NCI-H1092 treated with DMSO at 0.1 percent for 48 hours (cell line): Measurements from ENCODE around the gene RTEL1.
"Not testable (repeated sequence)": the region's sequence is repeated elsewhere in the genome, so short reads cannot be mapped to it uniquely, and the experiment has no call there.

ENCODE experiments used
- DNase-seq: peaks from one replicate; lab custom pipeline; 2025; lab: John Stamatoyannopoulos, UW

RTEL1 gene

DNA sequence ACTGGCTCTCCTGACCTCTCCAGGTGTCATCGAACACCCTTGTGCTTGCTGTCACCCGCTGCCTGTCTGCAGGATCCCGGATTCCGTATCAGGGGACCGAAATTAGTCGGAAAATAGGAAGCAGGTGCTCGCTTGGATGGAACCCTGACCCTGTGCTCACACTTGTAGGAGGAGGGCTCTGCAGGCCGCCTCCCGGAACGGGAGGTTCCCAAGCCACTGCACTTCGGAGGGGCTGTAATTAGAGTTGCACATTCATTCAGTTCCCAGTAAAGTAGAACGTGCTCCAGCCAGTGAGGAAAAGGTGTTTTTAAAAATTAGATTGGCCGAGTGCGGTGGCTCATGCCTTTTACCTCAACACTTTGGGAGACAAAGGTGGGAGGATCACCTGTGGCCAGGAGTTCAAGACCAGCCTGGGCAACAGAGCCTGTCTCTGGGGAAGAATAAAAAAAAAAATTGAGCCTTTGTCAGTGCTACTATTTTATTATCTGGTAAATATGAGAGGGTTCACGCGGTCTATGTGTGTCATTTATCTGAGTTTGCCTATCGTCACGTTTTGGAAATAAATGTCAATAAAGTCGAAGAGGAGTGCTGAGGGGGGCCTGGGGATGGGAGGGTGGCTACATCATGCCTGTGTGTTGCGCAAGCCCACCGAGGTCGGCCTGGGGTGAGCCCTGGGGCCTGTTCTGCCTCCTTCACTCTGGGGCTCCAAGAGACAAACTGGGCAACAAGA lies 29.7 kb upstream of the RTEL1 start:
- peak; percentile 77 for DNase-seq

DNA sequence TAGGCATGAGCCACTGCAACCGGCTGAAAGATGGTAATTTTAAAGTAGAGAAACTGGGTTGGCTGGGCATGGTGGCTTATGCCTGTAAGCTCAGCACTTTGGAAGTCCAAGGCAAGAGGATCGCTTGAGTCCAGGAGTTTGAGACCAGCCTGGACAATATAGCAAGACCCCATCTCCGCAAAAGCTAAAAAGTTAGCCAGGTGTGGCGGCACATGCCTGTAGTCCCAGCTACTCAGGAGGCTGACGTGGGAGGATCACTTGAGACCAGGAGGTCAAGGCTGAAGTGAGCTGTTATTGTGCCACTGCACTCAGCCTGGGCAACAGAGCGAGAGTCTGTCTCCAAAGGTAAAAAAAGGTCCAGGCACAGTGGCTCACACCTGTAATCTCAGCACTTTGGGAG lies 27.2 kb upstream of the RTEL1 start:
- DNase-seq = not testable (repeated sequence)

DNA sequence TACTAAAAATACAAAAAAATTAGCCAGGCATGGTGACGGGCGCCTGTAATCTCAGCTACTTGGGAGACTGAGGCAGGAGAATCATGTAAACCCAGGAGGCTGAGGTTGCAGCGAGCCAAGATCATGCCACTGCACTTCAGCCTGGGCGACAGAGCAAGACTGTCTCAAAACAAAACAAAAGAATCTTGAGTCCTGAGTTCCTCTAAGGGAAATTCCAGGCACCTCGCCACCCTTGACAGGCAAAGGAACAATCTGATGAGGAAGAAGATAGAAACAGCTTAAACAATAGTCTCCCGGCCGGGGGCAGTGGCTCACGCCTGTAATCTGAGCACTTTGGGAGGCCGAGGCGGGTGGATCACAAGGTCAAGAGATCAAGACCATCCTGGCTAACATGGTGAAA lies 26.7 kb upstream of the RTEL1 start:
- not testable (repeated sequence) for DNase-seq

DNA sequence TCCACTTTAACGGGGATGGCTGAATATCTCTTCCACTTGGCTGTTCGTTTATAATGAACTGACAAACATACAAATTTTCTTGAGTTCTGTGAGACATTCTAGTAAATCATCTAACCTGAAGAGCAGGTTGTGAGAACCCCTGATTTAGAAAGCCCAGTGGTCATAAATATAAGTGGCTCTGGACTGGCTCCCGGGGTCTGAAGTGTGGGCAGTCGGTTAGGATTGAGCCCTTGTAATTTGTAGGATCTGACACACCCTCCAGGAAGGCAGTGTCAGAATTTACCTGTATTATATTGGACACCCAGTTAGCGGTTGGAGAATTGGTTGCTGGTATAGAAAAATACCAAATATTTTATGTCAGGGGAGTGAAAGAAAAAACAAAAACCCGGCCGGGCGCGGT lies 24.4 kb upstream of the RTEL1 start:
- no peak for DNase-seq

DNA sequence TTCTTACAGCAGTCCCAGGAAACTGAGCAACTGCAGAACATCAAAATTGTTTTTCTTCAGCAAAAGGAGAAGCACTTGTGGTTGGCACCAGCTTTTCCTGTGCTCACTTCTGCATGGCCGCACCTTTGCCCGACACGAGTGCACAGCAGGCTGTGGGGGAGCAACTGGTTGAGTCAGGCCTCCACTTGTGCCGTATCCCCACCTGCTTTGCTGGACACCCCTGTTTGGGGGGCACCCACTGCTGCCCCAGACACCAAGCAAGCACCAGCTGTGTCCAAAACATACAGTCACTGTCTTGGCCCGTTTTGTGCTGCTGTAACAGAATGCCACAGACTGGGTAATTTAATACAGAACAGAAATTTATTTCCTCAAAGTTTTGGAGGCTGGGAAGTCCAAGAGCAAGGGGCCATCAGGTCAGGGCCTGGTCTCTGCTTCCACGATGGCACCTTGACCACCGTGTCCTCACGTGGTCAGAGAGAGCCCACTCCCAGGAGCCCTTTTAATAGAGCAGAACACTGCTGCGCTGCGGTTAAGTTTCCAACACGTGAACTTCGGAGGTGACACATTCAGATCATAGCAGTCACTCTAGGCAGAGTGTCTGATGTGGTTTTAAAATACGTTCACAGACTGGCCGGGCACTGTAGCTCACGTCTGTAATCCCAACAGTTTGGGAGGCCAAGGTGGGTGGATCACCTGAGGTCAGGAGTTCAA lies 22.5 kb upstream of the RTEL1 start:
- DNase-seq = no peak

DNA sequence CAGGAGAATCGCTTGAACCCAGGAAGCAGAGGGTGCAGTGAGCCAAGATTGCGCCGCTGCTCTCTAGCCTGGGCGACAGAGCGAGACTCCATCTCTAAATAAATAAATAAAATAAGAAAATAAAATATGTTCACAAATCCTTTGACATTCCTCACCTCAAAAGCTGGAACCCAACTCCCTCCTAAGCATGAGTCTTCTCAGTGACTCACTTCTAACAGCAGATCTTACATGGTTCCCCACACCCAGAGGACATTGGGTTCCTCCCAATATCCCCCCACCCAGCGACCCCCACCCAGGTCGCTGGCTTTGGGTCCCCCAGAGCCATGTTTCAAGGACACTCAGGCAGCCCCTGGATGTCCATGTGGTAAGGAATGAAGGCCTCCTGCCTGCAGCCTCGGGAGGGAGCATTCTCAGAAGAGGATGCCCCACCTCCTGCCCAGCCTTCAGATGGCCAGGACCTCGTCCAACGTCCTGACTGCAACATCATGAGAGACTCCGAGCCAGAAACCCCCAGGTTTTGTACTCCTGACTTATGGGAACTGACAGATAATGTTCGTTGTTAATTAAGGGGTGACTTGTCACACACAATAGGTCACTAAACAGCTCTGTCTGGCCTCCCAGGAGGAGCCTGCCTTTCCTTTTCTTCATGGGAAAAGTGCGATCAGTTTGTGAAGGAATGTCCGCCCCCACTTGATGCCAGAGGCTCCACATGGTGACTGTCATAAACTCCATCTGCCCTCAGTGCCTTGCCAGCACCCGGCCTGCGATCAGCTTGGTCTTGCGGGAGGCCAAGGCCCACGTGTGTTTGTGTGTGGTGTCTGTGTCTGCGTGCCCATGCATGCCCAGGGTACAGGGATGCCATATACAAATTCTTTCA lies 21.1 kb upstream of the RTEL1 start:
- DNase-seq = no peak

DNA sequence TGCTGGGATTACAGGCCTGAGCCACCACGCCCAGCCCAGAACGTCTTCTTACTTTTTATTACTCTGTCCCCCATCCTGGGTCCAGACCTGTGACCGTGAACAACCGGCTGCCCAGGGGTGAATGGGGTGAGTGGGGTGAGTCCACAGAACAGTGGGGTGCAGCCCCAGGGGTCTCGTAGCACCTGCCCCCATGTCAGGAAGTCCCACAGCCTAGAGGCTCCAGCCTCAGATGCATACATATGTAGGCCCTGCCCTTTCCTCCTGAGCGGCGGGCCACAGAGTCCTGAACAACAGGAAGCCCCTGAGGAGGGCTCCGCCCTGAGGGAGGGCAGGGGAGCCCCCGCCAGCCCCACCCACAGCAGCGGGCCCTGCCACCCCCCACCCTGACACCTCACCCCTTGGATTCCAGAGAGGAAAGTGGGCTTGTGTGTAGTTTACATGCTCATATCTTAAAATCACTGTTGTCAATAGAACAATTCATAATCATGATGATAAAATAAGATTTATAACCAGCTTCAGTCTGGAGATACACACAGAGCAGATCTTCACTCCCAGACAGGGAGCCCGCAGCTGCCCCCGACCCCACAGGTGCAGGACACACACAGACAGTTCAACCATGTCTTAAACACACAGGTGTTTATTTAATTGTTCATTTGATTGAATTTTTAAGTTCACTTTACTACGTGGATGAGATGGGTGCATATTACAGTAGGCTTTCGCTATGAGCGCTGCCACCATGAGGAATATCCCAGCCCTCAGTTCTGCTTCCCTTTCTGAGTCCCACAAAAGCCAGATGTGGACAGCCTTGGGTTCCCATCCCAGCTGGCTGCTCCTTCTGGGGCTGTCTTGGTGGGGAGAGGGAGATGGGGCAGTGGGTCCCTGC lies 18.8 kb upstream of the RTEL1 start:
- DNase-seq = no peak

DNA sequence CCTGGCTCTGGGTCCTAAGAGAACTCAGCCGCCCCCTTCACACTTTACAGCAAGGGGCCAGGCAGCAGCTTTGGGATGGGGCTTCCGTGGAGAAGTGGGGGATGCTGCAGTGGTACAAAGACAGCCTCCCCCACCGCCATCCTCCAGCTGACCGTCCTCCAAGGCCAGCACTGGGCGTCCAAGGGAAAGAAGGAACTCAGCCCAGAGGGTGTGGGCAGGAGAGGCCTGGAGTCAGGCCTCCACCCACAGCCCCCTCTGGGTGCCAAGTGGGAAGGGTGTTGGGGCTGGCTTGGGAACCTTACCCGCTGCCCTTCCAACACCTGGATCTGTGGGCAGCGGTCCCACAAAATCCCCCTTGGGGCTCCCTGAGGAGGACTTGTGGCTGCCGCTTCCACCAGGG lies 18.0 kb upstream of the RTEL1 start:
- no peak for DNase-seq

DNA sequence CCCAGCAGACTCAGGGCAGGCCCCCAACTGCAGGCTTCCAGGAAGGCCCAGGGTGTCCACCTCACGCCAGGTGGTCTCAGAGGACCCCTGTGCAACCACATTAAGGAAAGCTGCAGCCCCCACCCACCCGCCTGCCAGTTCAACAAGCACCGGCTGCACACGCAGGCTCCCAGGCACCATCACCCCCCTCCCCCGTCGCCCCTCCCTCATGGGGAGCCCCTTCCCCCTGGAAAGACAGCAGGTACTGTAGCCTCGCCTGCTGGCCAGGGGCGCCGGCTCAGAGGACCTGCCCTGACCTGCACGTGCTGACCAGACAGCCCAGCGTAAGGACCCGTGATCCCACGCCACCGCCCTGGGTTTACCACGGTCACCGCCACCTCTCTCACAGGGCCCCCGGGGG lies 17.4 kb upstream of the RTEL1 start:
- not testable (repeated sequence) for DNase-seq

DNA sequence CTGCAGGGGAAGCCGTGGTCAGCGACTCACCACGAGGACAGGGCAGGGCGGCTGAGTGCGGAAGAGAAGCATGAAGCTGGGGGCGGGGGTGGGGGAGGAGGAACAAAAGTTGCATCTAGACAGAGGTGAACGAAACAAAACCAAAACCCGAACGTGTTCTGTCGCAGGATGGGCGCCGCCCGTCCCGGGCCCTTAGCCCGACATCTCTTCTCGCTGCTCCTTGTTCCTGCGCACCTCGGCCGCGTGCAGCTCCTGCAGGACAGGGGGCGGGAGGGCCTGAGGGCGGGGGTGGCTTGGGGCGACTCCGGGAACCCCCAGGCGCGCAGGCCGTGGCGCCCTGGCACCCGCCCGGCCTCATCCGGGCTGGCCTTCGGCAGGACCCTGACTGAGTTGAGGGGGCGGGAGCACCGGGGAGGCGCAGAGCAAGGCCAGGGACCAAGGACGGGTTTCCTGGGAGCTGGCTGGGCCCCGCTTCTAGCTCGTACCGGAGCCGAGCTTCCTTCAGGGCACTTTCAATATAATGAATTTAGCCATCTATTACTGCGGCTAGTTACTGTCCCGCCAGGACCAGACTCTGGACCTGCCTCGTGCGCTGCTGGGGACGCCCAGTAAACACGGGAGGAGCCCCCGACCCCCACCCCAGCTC lies 16.8 kb upstream of the RTEL1 start:
- DNase-seq = no peak

DNA sequence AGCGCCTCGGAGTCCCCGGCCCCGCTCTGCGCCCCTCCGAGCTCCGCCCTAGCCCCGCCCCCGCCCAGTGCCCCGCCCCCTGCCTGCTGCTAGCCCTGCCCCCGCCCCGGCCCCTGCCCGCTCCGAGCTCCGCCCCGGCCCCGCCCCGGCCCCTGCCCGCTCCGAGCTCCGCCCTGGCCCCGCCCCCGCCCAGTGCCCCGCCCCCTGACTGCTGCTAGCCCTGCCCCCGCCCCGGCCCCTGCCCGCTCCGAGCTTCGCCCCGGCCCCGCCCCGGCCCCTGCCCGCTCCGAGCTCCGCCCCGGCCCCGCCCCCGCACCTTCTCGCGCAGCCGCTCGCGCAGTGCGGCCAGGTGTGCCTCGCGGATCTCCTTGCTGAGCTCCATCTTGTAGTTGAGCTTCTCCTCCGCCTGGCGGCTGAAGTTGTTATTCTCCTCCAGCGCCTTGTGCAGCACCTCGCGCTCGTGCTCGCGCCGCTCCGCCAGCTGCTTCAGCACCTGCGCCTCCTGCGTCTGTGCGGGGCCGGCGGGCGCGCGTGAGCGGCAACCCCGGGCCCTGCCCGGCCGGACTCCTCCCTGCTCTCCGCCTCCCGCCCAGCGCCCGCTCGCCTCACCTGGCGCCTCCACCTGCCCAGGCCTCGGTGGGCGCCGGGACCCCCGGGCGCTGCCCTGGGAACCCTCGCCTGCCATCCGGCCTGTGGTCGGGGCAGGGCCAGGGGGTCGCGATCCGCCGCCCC lies 16.2 kb upstream of the RTEL1 start:
- peak; percentile 76 for DNase-seq

DNA sequence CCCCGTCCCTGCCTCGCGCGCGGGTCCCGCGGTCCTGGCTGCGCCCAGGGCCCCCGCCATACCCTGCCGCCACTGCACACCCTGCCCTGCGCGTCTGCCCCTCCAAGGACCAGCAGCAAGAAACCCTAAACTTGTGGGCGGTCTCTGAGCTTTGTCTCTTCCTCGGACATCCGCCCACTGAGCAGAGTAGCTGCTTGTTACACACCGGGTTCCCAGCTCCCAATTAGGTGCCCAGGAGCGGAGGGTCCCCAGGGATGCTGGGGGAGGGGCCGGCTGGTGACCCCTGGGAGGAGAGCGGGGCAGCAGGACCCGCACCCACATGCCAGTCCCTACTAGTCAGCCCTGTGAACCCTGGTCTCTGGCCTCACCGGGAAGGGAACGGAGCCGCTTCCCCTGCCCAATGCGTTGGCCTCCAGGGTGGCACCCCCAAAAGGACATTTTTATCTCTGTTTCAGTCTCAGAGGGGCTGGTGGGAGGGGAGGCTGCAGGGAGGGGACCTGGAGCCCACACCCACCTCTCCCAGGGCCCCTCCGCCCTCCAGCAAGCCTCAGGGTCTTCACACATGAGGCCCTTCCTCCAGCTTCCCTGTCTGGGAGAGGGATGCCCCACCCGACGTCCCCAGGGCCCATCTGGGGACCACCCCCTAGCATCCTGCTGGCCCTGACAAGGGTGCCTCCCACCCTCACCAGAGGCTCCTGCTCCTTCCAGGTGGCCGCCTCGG lies 15.4 kb upstream of the RTEL1 start:
- no peak for DNase-seq

DNA sequence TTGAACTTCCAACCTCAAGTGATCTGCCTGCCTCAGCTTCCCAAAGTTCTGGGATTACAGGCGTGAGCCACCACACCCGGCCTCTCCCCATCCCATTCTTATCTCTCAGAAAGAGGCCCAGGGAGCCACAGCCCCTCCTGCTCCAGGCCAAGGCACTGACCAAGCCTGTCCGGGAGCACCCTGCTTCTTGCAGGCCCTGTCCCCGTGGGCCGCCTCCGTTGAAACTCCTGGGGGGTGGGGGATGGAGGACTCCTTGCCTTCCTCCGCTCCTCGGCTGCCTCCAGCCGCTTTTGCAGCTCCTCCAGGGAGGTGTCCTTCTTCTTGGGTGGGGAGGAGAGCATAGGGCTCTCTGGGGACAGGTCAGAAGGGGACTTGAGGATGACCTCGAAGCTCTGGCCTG lies 14.6 kb upstream of the RTEL1 start:
- DNase-seq = no peak

DNA sequence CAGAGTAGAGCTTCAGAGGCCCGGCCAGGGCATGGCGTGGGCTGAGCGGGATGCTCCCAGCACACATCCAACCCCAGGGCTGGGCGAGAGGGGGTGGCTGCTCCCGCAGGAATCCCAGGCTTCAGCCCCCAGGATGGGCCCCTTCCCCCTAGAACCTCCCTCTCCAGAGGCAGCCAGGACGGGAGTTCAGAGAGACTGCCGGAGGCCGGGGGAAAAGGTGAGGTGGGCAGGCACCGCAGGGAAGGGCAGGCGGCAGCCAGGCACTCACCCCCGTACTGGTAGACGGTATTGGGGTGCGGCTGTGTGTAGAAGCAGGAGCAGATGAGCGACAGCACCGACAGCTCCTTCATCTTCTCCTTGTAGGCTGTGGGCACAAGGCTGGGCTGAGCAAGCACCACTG lies 14.2 kb upstream of the RTEL1 start:
- no peak for DNase-seq

DNA sequence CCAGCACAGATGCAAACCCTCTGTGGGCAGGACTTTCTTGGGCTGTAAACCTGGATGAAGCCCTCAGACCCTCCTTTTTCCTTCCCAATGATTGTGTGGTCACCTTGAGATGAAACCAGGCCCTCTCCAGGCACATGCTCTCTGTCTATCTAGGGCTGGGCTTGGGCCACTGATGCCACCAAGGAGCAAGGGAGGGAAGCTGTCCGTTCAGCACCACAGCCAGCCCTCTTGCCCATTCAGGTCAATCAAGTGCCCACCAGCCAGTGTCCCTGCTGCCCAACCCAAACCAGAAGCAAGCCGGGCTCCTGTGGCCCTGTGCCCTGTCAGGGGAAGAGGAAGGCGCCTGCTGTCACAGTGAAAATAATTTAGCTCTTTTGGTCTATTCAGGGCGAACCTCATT lies 12.9 kb upstream of the RTEL1 start:
- no peak for DNase-seq

DNA sequence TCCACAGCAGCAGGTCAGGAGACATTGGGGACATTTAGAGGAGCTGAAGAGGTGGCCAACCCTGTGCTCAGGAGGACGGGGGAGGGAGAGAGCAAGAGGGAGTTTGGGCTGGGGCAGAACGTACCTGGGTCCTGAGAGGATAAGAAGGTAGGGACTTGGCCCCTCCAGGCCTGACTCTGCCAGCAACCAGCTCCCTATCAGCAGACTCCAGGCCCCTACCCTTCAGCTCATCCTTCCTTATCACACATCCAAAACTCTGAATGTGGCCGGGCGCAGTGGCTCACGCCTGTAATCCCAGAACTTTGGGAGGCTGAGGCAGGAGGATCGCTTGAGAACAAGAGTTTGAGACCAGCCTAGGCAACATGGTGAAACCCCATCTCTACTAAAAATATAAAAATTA lies 9.9 kb upstream of the RTEL1 start:
- DNase-seq = no peak

DNA sequence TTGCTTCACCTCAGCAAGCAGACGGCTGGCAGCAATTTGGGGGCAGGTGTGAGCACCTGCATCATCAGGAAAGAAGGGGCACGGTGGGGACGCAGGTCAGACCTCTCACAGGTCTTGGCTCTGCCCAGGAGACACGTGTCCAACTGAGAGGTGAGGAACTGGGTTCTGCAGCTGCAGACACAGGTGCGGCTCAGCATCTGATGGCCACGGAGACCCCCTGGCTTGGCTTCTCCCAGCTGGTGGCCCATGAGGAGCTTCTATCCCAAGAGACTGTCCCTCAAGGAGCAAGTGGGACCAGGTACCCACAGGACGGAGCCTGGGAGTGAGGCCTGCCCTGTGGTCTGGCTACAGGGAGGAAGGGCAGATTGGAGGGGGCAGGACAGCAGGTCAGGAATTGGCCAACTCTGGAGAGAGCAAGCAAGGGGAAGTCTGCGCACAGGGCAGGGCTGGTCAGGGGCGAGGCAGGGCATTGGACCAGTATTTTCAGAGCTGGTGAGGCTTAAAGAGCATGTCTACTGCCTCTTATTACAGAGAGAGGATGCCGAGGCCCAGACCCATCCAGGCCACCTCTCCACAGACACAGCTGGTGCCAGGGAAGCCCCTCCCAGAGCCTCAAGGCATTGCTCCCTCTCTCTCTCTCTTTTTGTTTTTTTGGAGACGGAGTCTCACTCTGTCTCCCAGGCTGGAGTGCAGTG lies 9.1 kb upstream of the RTEL1 start:
- no peak for DNase-seq

DNA sequence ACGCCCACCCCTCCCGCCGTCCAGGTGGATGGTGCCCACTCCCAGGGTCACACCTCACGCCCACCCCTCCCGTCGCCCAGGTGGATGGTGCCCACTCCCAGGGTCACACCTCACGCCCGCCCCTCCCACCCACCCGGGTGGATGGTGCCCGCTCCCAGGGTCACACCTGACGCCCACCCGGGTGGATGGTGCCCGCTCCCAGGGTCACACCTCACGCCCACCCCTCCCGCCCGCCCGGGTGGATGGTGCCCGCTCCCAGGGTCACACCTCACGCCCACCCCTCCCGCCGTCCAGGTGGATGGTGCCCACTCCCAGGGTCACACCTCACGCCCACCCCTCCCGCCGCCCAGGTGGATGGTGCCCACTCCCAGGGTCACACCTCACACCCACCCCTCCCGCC lies 7.6 kb upstream of the RTEL1 start:
- DNase-seq = not testable (repeated sequence)

DNA sequence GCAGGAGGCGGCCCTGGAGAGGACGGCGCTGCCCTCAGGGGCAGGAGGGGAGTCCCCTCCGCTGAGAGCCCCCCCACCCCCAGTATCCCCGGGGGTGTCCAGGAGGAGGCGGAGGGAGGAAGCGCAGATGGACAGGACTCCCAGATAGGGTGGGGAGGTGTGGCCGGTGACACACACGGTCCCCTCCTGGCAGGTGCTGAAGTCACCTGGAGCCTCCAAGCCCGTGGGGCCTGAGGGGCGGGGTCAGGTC lies 6.2 kb upstream of the RTEL1 start:
- no peak for DNase-seq
